Mucosa of descending colon (tissue), 3 donors: ENCODE results near the gene PGBD5. TPM values are rescaled to one million over a fixed set of nuclear protein-coding genes. Genes with fewer than 3 reads are reported as not detected.

ENCODE experiments used
- ATAC-seq: fragments of 200-7000 bp; cut with Tn5 transposase; one replicate; pipeline ENCODE4 v1.9.1; 2020; ENCODE audit warnings: mild to moderate bottlenecking, moderate library complexity
- DNase-seq, 3 donors: peaks; one replicate each; pipeline ENCODE4 v3.0.0-alpha.2; 2020
- H3K36me3 ChIP-seq: fragments of 200-600 bp; one replicate; pipeline ENCODE4 v1.8.0; 2021; ENCODE audit warnings: low read depth, mild to moderate bottlenecking
- H3K4me1 ChIP-seq: fragments of 200-600 bp; one replicate; pipeline ENCODE4 v1.8.0; 2021; ENCODE audit warnings: low read depth, mild to moderate bottlenecking
- H3K4me3 ChIP-seq: fragments of 200-600 bp; one replicate; pipeline ENCODE4 v1.8.0; 2021; ENCODE audit warnings: mild to moderate bottlenecking
- H3K9me3 ChIP-seq: fragments of 200-600 bp; one replicate; pipeline ENCODE4 v1.8.0; 2021; ENCODE audit warnings: mild to moderate bottlenecking
- intact Hi-C, 2 donors: fragments of 100-400 bp; cut with DNase I in 1 of 2; cut with micrococcal nuclease in 1 of 2; formaldehyde crosslinking; loops; one replicate each; pipeline versions ENCODE4 v1.11.0 to v1.11.1; 2022; cut with DNase I, micrococcal nuclease
- total RNA-seq, 3 donors: library from RNA; stranded (reverse); fragmentation: NEBNext Ultra II Directional in 2 of 3; extraction: Animal tissue kit (Norgen Biotek cat#: 25700) in 2 of 3; gene quantifications; one replicate each; pipeline versions ENCODE4 v1.2.1 to v1.2.4, GENCODE V29; 2021 to 2023
- TF ChIP-seq, protein P1 (sequence below): fragments of 200-600 bp; IDR thresholded peaks from one replicate; pipeline ENCODE4 v1.8.0; 2022; ENCODE audit warnings: antibody characterized with exemption, mild to moderate bottlenecking
- donor health status: DM: no; HTN: no; CAD: no; lungs with moderate emphysema.
- donor health status: DM: no; HTN: no; CAD: no.
- donor health status: DM: no; HTN: yes; CAD: no.

PGBD5 gene
- total RNA-seq, 3 donors from 2014 or later = 1.4 to 3.2 (median 2.7) TPM

DNA sequence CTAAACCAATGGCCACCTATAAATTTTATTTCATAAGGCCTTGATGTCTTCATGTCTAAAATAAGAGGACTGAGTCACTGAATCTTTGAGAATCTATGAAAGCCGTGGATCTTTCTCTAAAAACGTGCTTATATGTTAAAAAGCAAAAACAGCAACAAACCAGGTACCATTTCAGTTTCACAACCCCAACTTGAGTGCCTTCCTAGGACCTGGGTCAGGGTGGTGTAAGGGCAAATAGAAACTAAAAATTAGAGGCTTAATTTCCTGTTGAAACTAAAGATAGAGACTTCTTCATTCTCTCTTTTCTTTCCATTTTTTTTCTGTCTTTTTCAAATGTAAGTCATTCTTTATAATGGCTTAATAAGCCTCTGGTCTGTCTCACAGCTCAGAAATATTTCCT, 27.2 kb upstream of the PGBD5 start:
- ATAC-seq (no peak), DNase-seq (no peak)
- no peak overlapping the region for H3K4me3 ChIP-seq
- TF ChIP-seq, protein P1, sequence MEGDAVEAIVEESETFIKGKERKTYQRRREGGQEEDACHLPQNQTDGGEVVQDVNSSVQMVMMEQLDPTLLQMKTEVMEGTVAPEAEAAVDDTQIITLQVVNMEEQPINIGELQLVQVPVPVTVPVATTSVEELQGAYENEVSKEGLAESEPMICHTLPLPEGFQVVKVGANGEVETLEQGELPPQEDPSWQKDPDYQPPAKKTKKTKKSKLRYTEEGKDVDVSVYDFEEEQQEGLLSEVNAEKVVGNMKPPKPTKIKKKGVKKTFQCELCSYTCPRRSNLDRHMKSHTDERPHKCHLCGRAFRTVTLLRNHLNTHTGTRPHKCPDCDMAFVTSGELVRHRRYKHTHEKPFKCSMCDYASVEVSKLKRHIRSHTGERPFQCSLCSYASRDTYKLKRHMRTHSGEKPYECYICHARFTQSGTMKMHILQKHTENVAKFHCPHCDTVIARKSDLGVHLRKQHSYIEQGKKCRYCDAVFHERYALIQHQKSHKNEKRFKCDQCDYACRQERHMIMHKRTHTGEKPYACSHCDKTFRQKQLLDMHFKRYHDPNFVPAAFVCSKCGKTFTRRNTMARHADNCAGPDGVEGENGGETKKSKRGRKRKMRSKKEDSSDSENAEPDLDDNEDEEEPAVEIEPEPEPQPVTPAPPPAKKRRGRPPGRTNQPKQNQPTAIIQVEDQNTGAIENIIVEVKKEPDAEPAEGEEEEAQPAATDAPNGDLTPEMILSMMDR = no peak
- H3K36me3 ChIP-seq = no peaks in the 10 kb centered on the region
- intact Hi-C loops = no loop called here
- H3K4me1 ChIP-seq = no peaks in the 10 kb centered on the region
- H3K9me3 ChIP-seq = no peaks in the 10 kb centered on the region

- Histone ChIP-seq H3K4me3 (no peak overlapping the region), H3K4me1 (no peaks in the 10 kb centered on the region), H3K36me3 (no peaks in the 10 kb centered on the region), H3K9me3 (no peaks in the 10 kb centered on the region)
- DNase-seq (no peak), ATAC-seq (no peak)
- TF ChIP-seq, protein P1 = no peak
- intact Hi-C loops = no loop called here
These were observed 15.3 kb upstream of the PGBD5 start for GRCh38 chr1:230441183-230442029.

GRCh38 chr1:230435108-230435507, 9.0 kb upstream of the PGBD5 start:
- no peak for ATAC-seq

DNA sequence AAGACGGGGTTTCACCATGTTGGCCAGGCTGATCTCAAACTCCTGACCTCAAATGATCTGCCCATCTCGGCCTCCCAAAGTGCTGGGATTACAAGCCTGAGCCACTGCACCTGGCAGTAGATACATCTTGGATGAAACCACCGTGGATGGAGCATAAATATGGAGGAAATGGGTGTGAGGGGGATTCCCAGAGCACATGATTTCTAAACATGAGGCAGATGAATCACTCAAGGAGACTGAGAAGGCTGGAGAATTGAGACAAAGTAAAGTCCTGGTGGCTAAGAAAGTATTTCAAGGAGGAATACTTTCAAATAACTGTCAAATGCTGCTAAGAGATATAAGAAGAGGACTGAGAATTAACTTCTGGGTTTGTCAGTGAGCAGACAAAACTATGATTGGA, 5.4 kb upstream of the PGBD5 start:
- intact Hi-C loops = no loop called here
- no peaks in the 10 kb centered on the region for H3K4me1 ChIP-seq
- no peak overlapping the region for H3K4me3 ChIP-seq
- no peaks in the 10 kb centered on the region for H3K36me3 ChIP-seq
- DNase-seq (no peak), ATAC-seq (no peak)
- TF ChIP-seq, protein P1 = no peak
- no peaks in the 10 kb centered on the region for H3K9me3 ChIP-seq

More at GRCh38 chr1:230435108-230435507, 9.0 kb upstream of the PGBD5 start:
- DNase-seq = no peak
- no peaks in the 10 kb centered on the region for H3K36me3 ChIP-seq
- no peaks in the 10 kb centered on the region for H3K4me1 ChIP-seq
- TF ChIP-seq, protein P1 = no peak
- H3K4me3 ChIP-seq = no peak overlapping the region
- no peaks in the 10 kb centered on the region for H3K9me3 ChIP-seq
- intact Hi-C loops = no loop called here

GRCh38 chr1:230430499-230430898, 4.4 kb upstream of the PGBD5 start:
- H3K9me3 ChIP-seq = no peaks in the 10 kb centered on the region
- no peak for DNase-seq
- H3K4me1 ChIP-seq = peaks cover under 1% of the 10 kb centered on the region
- TF ChIP-seq, protein P1 = no peak
- no peak overlapping the region for H3K4me3 ChIP-seq
- intact Hi-C loops = no loop called here
- no peak for ATAC-seq
- no peaks in the 10 kb centered on the region for H3K36me3 ChIP-seq
